Nephron (organoid): ENCODE measurements around the gene ALPL.

Source experiments
- H3K27ac Mint-ChIP-seq, 3 experiments: 2 replicates each; pipeline ENCODE4 v1.8.0; 2020; ENCODE audit warnings: mixed read lengths in 3 of 3, mild to moderate bottlenecking in 2 of 3, moderate library complexity in 1 of 3
- H3K27me3 Mint-ChIP-seq: 2 replicates; pipeline ENCODE4 v1.8.0; 2021; ENCODE audit warnings: low read depth, mild to moderate bottlenecking, moderate library complexity, mixed read lengths
- H3K36me3 Mint-ChIP-seq: 2 replicates; pipeline ENCODE4 v1.8.0; 2020; ENCODE audit warnings: low read depth, mixed read lengths
- H3K4me1 Mint-ChIP-seq: 2 replicates; pipeline ENCODE4 v1.8.0; 2020; ENCODE audit warnings: mixed read lengths
- H3K4me3 Mint-ChIP-seq, 3 experiments: 2 replicates each; pipeline ENCODE4 v1.8.0; 2020; ENCODE audit warnings: mild to moderate bottlenecking in 3 of 3, mixed read lengths in 3 of 3, moderate library complexity in 2 of 3
- H3K9me3 Mint-ChIP-seq: 2 replicates; pipeline ENCODE4 v1.8.0; 2020; ENCODE audit warnings: mixed read lengths
- TF ChIP-seq, protein P1 (sequence below), 3 experiments: fragments of 200-600 bp; sonication (generic); IDR thresholded peaks; one replicate each; pipeline ENCODE4 v1.5.0; 2021; ENCODE audit warnings: antibody characterized with exemption in 3 of 3; ENCODE audit not compliant: unreplicated experiment in 3 of 3

ALPL gene

DNA sequence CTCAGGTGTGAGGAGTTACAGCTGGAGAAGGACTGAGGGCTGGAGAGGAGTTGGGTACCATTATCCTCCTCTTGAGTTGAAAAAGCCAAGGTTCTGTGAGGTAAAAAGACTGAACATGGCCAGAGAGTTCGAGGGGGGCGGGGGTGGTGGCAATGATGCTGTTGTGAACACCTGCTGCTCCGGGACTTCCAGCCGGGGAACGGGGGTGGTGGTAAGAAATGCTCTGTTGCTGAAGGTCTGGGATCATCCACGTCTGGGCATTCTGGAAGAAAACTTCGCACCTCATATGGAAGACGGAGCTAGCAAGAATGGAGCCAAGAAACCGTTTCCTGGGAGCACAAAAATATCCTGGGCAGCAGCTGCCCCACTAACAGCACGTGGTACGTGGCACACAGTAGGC lies 20.1 kb upstream of the ALPL start:
- peaks cover 21% of the 10 kb centered on the region for H3K27me3 Mint-ChIP-seq
- no peaks in the 10 kb centered on the region for H3K36me3 Mint-ChIP-seq
- no peak overlapping the region for H3K4me3 Mint-ChIP-seq
- H3K9me3 Mint-ChIP-seq: no peaks in the 10 kb centered on the region
- TF ChIP-seq, protein P1, sequence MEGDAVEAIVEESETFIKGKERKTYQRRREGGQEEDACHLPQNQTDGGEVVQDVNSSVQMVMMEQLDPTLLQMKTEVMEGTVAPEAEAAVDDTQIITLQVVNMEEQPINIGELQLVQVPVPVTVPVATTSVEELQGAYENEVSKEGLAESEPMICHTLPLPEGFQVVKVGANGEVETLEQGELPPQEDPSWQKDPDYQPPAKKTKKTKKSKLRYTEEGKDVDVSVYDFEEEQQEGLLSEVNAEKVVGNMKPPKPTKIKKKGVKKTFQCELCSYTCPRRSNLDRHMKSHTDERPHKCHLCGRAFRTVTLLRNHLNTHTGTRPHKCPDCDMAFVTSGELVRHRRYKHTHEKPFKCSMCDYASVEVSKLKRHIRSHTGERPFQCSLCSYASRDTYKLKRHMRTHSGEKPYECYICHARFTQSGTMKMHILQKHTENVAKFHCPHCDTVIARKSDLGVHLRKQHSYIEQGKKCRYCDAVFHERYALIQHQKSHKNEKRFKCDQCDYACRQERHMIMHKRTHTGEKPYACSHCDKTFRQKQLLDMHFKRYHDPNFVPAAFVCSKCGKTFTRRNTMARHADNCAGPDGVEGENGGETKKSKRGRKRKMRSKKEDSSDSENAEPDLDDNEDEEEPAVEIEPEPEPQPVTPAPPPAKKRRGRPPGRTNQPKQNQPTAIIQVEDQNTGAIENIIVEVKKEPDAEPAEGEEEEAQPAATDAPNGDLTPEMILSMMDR (IDR thresholded peaks at IDR 0.05; ENCODE audit: unreplicated experiment in 3 of 3): no peak
- no peaks in the 10 kb centered on the region for H3K4me1 Mint-ChIP-seq
- H3K27ac Mint-ChIP-seq: no peak overlapping the region

DNA sequence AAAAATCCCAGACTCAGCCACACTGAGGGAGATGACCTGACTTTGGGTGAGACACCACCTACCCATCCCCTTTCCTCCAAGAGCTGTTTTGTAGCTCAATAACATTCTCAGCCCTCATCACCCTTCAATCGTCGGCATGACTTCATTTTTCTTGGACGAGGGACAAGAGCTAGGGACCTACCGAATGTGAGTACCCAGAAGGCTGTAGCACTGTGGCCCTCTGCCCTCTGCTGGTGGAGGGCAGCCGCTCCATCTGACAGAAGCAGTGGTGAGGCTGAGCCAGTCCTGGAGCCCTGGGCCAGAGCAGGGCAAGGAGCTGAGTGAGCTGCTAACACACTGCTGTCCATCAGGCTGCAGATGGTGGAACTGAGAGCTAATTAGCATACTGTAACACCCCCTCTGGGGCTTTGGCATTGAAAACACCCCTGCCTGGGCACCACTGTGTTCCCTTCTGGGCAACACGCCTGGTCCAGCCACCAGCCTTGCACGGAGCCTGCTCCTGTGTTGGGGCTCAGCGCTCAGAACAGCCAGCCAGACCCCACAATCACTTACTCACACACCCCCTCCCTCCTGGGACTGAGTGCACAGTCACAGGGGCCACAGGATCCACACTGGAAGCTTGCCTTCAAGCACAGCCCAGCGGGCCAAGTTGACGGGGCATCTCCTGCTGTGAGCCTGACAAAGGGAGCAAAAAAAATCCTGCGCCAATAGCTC lies 18.3 kb upstream of the ALPL start:
- Mint-ChIP-seq H3K27me3 (peaks cover 21% of the 10 kb centered on the region), H3K36me3 (no peaks in the 10 kb centered on the region), H3K4me1 (no peaks in the 10 kb centered on the region), H3K4me3 (no peak overlapping the region), H3K9me3 (no peaks in the 10 kb centered on the region), H3K27ac (no peak overlapping the region)
- TF ChIP-seq, protein P1 (IDR thresholded peaks at IDR 0.05; ENCODE audit: unreplicated experiment in 3 of 3): peak in 2 of 3 experiments; percentile 16 to 17

DNA sequence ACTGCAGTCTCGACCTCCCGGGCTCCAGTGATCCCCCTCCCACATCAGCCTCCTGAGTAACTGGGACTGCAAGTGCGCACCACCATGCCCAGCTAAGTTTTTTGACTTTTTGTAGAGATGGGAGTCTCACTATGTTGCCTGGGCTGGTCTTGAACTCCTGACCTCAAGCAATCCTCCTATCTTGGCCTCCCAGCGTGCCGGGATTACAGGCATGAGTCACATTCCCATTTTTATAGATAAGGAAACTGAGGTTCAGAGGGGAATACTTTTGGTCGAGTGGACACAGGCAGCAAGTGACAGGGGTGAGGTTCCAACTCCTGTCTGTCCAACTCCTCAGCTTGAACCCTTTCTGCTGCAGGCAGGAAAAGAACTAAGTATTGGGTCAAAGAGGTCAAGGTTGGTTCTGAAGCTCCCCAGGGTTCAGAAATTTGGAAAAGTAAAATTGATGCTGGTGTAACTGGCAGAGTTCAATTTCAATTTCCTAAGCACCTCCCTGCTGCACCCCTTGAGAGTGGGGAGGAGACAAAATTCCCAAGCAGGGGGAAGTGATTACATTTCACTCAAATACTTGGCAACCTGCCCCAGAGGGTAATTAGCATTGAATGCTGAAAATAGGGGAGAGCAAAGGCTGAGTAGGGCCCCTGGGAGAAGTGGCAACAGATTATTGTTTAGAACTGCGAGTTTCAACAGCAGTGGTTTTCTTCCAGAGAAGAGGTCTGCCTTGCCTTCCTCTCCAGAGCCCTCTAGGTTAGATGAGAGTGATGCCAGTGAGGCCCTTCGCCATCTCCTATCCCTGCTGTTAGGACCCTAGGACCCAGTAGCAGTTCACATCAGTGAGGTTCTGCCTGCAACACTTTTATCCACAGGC lies 17.5 kb upstream of the ALPL start:
- no peak overlapping the region for H3K4me3 Mint-ChIP-seq

DNA sequence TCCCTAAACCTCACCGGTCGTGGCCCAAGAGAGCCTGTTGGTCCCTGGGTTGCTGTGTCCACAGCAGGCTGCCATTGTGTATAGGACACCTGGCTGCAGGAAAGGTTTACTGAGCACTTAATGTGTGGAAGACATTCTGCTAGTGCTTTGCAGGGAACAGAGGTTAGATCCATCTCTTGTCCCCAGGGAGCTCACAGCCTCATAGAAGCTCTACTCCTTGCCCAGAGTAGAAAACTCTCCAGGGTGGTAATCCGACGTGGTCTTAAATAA lies 16.9 kb upstream of the ALPL start:
- Mint-ChIP-seq H3K4me1 (no peaks in the 10 kb centered on the region), H3K36me3 (no peaks in the 10 kb centered on the region), H3K27ac (no peak overlapping the region), H3K4me3 (no peak overlapping the region), H3K9me3 (no peaks in the 10 kb centered on the region), H3K27me3 (peaks cover 24% of the 10 kb centered on the region)
- TF ChIP-seq, protein P1 (IDR thresholded peaks at IDR 0.05; ENCODE audit: unreplicated experiment in 3 of 3): no peak

More for the DNA sequence above, 17.5 kb upstream of the ALPL start:
- TF ChIP-seq, protein P1 (IDR thresholded peaks at IDR 0.05; ENCODE audit: unreplicated experiment in 3 of 3): no peak
- Mint-ChIP-seq H3K36me3 (no peaks in the 10 kb centered on the region), H3K27ac (no peak overlapping the region), H3K27me3 (peaks cover 21% of the 10 kb centered on the region), H3K4me1 (no peaks in the 10 kb centered on the region), H3K9me3 (no peaks in the 10 kb centered on the region)

DNA sequence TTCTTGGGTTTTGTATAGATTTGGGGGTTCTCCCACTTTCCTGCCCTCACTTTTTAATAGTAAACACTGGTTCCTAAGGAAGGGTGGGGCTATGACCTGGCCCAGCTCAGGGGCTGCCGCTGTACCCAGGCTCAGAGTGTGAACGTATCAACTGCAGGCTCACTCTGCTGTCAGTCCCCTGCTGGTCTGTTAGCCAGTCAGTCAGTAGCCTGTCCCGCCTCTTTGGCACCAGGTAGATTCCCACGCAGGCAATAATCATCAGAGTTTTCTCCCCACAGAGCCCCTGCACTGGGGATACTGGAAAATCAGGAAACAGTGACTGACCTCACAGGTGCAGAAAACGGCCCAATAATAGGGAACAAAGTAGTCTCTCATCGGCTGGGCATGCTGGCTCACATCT lies 15.0 kb upstream of the ALPL start:
- H3K27me3 Mint-ChIP-seq: peaks cover 22% of the 10 kb centered on the region
- no peak overlapping the region for H3K4me3 Mint-ChIP-seq
- H3K36me3 Mint-ChIP-seq: no peaks in the 10 kb centered on the region
- H3K27ac Mint-ChIP-seq: no peak overlapping the region
- no peaks in the 10 kb centered on the region for H3K9me3 Mint-ChIP-seq
- TF ChIP-seq, protein P1 (IDR thresholded peaks at IDR 0.05; ENCODE audit: unreplicated experiment in 3 of 3): no peak
- H3K4me1 Mint-ChIP-seq: peaks cover 5% of the 10 kb centered on the region
